Smooth muscle cell (in vitro differentiated cells): ENCODE results near the gene NLRP4. TPM values are rescaled to one million over a fixed set of nuclear protein-coding genes. Genes with fewer than 3 reads are reported as not detected.

Experiments used
- DNase-seq: peaks from one replicate; lab custom pipeline; 2025; ENCODE audit not compliant: unreplicated experiment; lab: John Stamatoyannopoulos, UW
- H2AFZ ChIP-seq: fragments of 200-600 bp; sonication (generic); 2 replicates; pipeline ENCODE4 v1.6.0; 2016; ENCODE audit warnings: antibody characterized with exemption, low read depth, mild to moderate bottlenecking
- H3F3A ChIP-seq: fragments of 200-600 bp; sonication (generic); 2 replicates; pipeline ENCODE4 v1.6.0; 2017; ENCODE audit warnings: antibody characterized with exemption, low read depth
- H3K27ac ChIP-seq: fragments of 200-600 bp; sonication (generic); 2 replicates; pipeline ENCODE4 v1.5.1; 2016; ENCODE audit warnings: low read depth, mild to moderate bottlenecking
- H3K27me3 ChIP-seq: fragments of 200-600 bp; sonication (generic); 2 replicates; pipeline ENCODE4 v1.6.1; 2016; ENCODE audit warnings: low read depth, mild to moderate bottlenecking
- H3K36me3 ChIP-seq: fragments of 200-600 bp; sonication (generic); 2 replicates; pipeline ENCODE4 v1.5.1; 2016; ENCODE audit warnings: low read depth
- H3K4me1 ChIP-seq: fragments of 200-600 bp; sonication (generic); 2 replicates; pipeline ENCODE4 v1.5.1; 2016; ENCODE audit warnings: low read depth
- H3K4me2 ChIP-seq: fragments of 200-600 bp; sonication (generic); 2 replicates; pipeline ENCODE4 v1.6.0; 2016; ENCODE audit warnings: mild to moderate bottlenecking
- H3K4me3 ChIP-seq: fragments of 200-600 bp; sonication (generic); 2 replicates; pipeline ENCODE4 v1.5.1; 2016; ENCODE audit warnings: mild to moderate bottlenecking
- H3K79me2 ChIP-seq: fragments of 200-600 bp; sonication (generic); 2 replicates; pipeline ENCODE4 v1.6.0; 2016; ENCODE audit warnings: low read depth, mild to moderate bottlenecking
- H3K9ac ChIP-seq: fragments of 200-600 bp; sonication (generic); 2 replicates; pipeline ENCODE4 v1.6.0; 2016; ENCODE audit warnings: low read depth
- H3K9me3 ChIP-seq: fragments of 200-600 bp; sonication (generic); replicated peaks from 2 replicates; pipeline ENCODE4 v1.5.1; 2016; ENCODE audit warnings: low read depth
- H4K20me1 ChIP-seq: fragments of 200-600 bp; sonication (generic); 2 replicates; pipeline ENCODE4 v1.6.0; 2016; ENCODE audit warnings: low read depth
- CTCF ChIP-seq: fragments of 200-600 bp; sonication (generic); IDR thresholded peaks from 2 replicates; pipeline ENCODE4 v1.5.1; 2017; ENCODE audit warnings: borderline replicate concordance, mild to moderate bottlenecking, antibody characterized with exemption; ENCODE audit not compliant: insufficient read depth, poor library complexity, severe bottlenecking
- WGBS: methylation state at CpG from one replicate; pipeline ENCODE4 v1.1.7; 2016; ENCODE audit warnings: low lambda C conversion rate; 5-methylcytosine and 5-hydroxymethylcytosine counted together
- polyA plus RNA-seq: library from polyadenylated mRNA; unstranded; fragments of >200 nt; fragmentation: Nextera tagmentation; extraction: Ambion mirVana; gene quantifications from 2 replicates; pipeline ENCODE4 v1.2.1, GENCODE V29; 2016
- total RNA-seq: library from RNA; depleted of rRNA; stranded (reverse); fragments of >200 nt; gene quantifications from 2 replicates; pipeline ENCODE4 v1.2.3, GENCODE V29; 2014

The NLRP4 gene
- total and polyA plus RNA-seq, 2 experiments from 2014 or later = not detected

- H3K79me2 ChIP-seq = no peaks in the 10 kb centered on the region
- H2AFZ ChIP-seq = no peak overlapping the region
- H3K4me3 ChIP-seq = no peak overlapping the region
- H3F3A ChIP-seq = no peaks in the 10 kb centered on the region
- H3K9me3 ChIP-seq = no peaks in the 10 kb centered on the region
- DNase-seq = no peak
- no peaks in the 10 kb centered on the region for H3K36me3 ChIP-seq
- H3K4me2 ChIP-seq = no peak overlapping the region
- no peak overlapping the region for H3K9ac ChIP-seq
- WGBS = 65% methylated on average over 14 of the region's 14 CpGs
- no peaks in the 10 kb centered on the region for H3K27me3 ChIP-seq
- no peaks in the 10 kb centered on the region for H3K4me1 ChIP-seq
- no peak overlapping the region for H3K27ac ChIP-seq
- TF ChIP-seq CTCF = no peak
- no peaks in the 10 kb centered on the region for H4K20me1 ChIP-seq
Measured at GRCh38 chr19:55930996-55931515, 94.7 kb downstream of the NLRP4 start.

Other genes starting within 250 kb of the NLRP4 start
- gene FIZ1, start 237.0 kb upstream of the NLRP4 start, total RNA-seq = 4.6 and 10.4 TPM in 2 replicates
- gene FIZ1, start 237.0 kb upstream of the NLRP4 start, polyA plus RNA-seq = 16.8 and 17.7 TPM in 2 replicates
- 16.3 and 20.1 TPM in 2 replicates for gene ZNF524, start 236.3 kb upstream of the NLRP4 start, total RNA-seq
- 13.3 and 19.4 TPM in 2 replicates for gene ZNF524, start 236.3 kb upstream of the NLRP4 start, polyA plus RNA-seq
- gene ZNF865, start 230.9 kb upstream of the NLRP4 start, total RNA-seq = 3.0 and 3.8 TPM in 2 replicates
- gene ZNF865, start 230.9 kb upstream of the NLRP4 start, polyA plus RNA-seq = 1.2 and 2.0 TPM in 2 replicates
- gene ZNF784, start 212.0 kb upstream of the NLRP4 start, total RNA-seq = 3.1 and 3.8 TPM in 2 replicates
- 7.2 and 7.3 TPM in 2 replicates for gene ZNF784, start 212.0 kb upstream of the NLRP4 start, polyA plus RNA-seq
- gene ZNF580, start 195.5 kb upstream of the NLRP4 start, total RNA-seq = 6.2 and 11.9 TPM in 2 replicates
- gene ZNF580, start 195.5 kb upstream of the NLRP4 start, polyA plus RNA-seq = 68.8 and 76.8 TPM in 2 replicates
- gene ZNF581, start 192.9 kb upstream of the NLRP4 start, total RNA-seq = 6.8 and 10.0 TPM in 2 replicates
- 21.4 and 22.0 TPM in 2 replicates for gene ZNF581, start 192.9 kb upstream of the NLRP4 start, polyA plus RNA-seq
- gene CCDC106, start 188.3 kb upstream of the NLRP4 start, total RNA-seq = 6.9 and 7.7 TPM in 2 replicates
- 18.3 and 24.8 TPM in 2 replicates for gene CCDC106, start 188.3 kb upstream of the NLRP4 start, polyA plus RNA-seq
- 70.7 and 75.0 TPM in 2 replicates for gene U2AF2, start 181.5 kb upstream of the NLRP4 start, total RNA-seq
- gene U2AF2, start 181.5 kb upstream of the NLRP4 start, polyA plus RNA-seq = 8.4 and 14.4 TPM in 2 replicates
- gene EPN1, start 161.3 kb upstream of the NLRP4 start, total RNA-seq = 25.3 and 34.5 TPM in 2 replicates
- gene EPN1, start 161.3 kb upstream of the NLRP4 start, polyA plus RNA-seq = 119 and 121 TPM in 2 replicates
- gene NLRP9, start 98.1 kb upstream of the NLRP4 start, total RNA-seq = not detected in 2 replicates
- gene NLRP9, start 98.1 kb upstream of the NLRP4 start, polyA plus RNA-seq = 0.07 TPM in 1 of 2 replicates, not detected in the other
- gene RFPL4A, start 77.4 kb upstream of the NLRP4 start, total RNA-seq = not detected in 2 replicates
- not detected in 2 replicates for gene RFPL4A, start 77.4 kb upstream of the NLRP4 start, polyA plus RNA-seq
- not detected in 2 replicates for gene RFPL4AL1, start 67.4 kb upstream of the NLRP4 start, total RNA-seq
- gene RFPL4AL1, start 67.4 kb upstream of the NLRP4 start, polyA plus RNA-seq = not detected in 2 replicates
- not detected in 2 replicates for gene NLRP11, start 4.5 kb upstream of the NLRP4 start, total RNA-seq
- not detected in 2 replicates for gene NLRP11, start 4.5 kb upstream of the NLRP4 start, polyA plus RNA-seq
- gene NLRP13, start 95.8 kb downstream of the NLRP4 start, total RNA-seq = not detected in 2 replicates
- not detected in 2 replicates for gene NLRP13, start 95.8 kb downstream of the NLRP4 start, polyA plus RNA-seq
- gene NLRP8, start 111.3 kb downstream of the NLRP4 start, total RNA-seq = not detected in 2 replicates
- not detected in 2 replicates for gene NLRP8, start 111.3 kb downstream of the NLRP4 start, polyA plus RNA-seq
- gene NLRP5, start 150.2 kb downstream of the NLRP4 start, total RNA-seq = not detected in 2 replicates
- not detected in 2 replicates for gene NLRP5, start 150.2 kb downstream of the NLRP4 start, polyA plus RNA-seq